CD4-positive, alpha-beta T cell treated with Interferon alpha-2 for 1 hour (primary cell): Measurements from ENCODE around the gene JCHAIN.

Experiments
- DNase-seq, 2 donors: peaks; one replicate each; pipeline ENCODE4 v3.0.0-alpha.2; 2020 to 2022

Gene JCHAIN

DNA sequence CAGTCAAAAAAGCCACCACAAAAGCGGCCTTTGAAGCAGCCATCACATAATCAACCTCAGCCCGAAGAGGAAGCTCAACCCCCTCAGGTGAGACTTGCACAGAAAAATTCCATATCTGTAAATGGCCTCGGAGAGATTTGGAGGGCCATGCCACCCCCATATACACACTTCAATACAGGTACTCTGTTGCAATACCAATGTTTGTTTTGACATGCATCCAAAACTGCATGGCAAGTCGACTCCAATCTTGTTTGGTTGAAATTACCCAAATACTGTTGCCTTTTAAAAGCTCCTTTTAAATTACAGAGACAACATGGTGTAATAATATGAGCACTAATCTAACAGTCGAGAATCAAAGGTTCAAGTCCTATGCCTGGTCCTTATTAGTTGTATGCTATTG is 31.8 kb downstream of the JCHAIN start:
- DNase-seq, result no peak

DNA sequence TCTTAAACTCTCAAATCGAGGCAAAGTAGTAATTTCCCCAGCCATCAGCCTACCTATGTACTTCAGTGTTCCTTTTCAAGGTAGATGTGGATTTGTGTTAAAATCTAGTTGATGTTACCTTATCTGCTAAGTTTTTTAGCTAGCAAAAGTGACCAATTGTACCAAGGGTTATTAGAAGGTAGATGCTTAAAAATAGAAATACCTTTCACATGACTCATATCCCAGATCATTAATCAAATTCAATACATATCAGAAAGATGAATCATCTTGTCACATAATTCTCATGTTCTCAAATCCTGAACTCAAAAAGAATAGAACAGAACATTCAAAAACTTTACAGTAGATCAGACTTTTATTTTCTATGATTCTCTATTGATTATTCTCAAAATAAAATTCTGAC is 34.3 kb downstream of the JCHAIN start:
- no peak for DNase-seq

DNA sequence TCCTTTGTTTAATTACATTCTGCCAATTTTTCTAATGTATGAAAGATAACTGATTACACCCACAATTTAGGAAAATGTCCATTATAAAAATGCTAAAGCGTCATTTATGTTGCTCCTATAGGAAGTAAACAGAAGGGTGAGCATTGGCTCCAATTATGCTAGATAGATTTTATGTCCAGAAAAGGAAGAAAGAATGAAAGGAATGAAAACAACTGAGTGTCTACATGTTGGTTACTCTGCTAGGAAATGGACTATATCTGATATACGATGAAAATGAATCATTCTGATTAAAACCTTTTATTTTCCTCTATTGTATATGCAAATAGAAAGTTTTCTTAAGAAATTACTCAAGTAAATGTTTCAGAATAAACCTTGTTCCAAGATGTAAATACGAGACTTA is 36.1 kb downstream of the JCHAIN start:
- DNase-seq, result no peak

DNA sequence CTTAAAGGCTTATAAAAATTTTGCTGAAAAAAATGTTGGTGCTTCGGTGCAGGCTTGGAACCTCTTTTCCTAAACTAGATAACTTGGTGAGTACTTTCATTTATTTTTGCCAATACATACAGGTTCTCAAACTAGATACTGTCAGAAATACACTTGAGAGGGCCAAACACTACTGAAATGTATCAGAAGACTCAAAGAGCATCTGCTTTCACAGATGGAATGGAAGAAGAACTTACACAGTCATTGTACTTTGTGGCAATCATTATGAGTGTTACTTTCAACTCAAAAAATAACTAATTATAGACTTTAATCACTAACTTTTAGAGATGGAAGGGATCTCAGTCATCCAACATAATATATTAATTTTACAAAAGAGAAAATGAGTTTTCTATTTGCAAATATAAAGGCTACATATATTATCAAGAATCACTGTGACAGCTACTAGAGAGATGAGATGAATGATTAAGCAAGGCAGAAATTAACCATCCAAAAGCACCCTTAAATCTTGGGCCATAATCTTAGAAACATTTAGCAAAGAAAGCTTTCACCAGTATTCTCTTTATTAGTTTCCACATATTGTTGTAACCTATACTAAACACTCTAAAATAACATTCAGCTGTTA is 36.7 kb downstream of the JCHAIN start:
- DNase-seq, result no peak

DNA sequence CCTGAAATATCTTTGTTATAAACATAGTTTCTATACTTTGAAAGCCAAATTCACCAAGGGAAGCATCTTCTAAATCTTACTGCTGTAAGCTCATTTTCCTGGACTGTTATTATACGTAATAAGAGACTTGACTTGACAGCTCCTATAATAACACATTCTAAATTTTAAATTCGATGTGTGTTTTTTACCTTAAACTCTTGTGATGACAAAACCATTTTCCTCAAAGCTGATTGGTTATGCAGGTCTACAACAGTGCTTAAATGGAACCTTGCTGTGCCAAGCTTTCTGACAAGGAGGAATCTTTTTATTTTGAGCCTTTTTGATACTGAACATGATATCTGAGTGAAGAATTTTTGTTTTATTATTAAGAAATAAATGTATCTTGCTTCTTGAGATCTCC is 37.9 kb downstream of the JCHAIN start, which contains the start of gene ENAM:
TSS of gene ENAM (plus strand) at position 301 of the 400 bp plus-strand sequence. CDS start 757 bp downstream, outside the sequence.
- DNase-seq, result no peak

DNA sequence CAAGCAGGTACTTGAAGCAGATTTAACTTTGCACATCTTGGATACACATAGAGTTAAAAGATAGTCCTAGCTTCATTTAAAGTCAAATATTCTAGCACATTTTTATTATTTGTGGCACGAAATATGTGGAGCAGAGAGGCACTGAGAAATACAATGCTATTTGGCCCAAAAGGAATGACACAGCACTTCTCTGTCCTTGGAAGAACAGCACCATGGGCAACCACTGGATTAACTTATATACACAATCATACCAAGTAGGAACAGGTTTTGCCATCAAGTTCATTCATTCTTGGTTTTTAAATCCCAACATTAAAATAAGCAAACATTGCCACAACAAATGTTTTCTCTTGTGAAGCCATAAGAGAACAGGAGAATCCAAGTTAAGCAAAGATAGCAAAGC is 38.7 kb downstream of the JCHAIN start:
- DNase-seq, result no peak

DNA sequence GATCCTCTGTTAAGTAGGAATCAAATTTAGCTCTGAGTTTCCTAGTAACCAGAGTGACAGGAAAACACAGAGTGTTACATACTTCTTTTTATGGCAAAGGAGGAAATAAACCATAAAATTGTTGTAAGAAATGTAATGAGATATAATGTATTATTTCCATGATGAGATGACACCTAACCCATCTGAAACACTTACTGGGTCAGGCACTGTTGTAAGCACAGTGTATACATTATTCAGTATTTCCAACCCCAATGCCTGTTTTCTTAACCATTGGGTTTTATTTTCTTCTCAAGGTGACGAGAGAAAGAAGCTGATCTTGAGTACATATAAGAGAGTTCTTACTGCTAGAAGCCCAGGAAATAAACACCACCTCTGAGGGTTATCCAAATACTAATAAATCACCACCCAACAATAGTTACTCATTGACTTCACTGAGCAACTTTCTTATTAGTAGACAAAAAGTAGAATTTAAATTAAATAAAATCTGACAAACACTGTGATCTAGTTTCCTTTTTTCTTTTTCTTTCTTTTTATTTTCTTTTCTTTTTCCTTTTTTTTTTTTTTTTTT is 42.0 kb downstream of the JCHAIN start:
- DNase-seq, result no peak

DNA sequence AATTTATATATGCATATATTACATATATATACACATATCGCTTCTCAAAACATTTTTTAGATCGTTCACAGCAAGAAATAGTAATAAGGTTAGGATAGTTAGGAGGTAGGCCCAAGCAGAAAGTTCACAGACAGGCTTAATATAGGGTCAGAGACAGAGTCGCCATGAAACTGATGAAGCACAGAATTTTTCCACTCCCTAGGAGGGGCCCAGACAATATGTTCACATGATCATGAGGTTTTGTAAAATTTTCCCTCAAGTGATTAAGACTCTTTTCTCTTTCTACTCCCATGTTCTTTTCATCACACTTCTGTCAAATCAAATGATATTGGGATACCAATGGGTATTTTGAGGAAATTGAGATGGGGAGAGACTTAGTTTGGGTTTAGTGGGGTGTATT is 43.0 kb downstream of the JCHAIN start:
- DNase-seq, result no peak

DNA sequence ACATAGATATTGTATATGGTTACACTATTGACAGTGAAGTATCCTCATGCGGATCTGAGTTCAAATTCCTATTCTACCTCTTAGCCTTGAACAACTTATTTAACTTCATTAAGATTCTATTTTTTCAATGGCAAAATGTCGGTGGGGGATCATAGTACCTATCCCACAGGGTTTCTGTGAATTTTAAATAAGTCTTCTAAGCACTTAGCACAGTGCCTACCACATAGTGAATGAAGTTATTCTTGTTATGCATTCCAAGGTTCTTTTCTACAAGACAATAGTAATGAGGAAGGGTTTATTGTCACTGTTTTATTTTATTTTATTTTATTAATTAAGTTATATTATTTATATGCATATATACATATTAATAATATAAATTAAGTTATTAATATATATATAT is 46.5 kb downstream of the JCHAIN start:
- DNase-seq, result no peak

DNA sequence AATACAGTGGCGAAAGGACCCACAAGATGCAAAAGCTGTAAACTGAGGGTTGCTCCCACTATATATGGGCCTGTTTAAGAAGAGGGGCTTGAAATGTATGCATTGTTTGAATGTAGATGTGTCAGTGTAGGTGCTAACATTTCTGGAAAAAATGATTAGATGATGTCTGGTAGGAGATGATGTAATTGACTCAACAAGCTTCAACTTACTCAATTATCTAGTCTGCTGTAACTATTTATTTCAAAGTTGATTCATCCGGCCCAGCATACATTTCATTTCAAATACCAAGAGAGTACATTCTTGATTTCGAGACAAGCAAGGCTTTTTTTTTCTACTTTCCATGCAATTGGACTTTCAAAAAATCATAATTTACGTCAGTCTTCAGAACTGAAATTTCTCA is 47.0 kb downstream of the JCHAIN start:
- DNase-seq, result no peak

DNA sequence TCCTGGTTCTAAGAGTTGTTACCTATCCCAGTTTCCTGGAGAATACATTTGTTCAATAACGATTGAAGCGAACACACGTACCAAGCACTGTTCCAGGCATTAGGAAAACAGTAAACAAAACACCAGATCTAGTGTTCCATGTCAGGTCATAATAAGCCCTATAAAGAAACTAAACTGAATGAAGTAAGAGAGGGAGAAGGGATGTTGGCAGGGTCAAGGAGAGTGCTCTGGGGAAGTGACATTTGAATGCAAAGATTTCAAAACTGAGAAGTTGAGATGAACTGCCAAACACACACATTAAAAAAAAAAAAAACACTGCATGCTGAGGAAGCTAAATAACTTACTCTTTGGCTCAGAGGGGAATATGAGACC is 52.1 kb downstream of the JCHAIN start:
- DNase-seq, result no peak

DNA sequence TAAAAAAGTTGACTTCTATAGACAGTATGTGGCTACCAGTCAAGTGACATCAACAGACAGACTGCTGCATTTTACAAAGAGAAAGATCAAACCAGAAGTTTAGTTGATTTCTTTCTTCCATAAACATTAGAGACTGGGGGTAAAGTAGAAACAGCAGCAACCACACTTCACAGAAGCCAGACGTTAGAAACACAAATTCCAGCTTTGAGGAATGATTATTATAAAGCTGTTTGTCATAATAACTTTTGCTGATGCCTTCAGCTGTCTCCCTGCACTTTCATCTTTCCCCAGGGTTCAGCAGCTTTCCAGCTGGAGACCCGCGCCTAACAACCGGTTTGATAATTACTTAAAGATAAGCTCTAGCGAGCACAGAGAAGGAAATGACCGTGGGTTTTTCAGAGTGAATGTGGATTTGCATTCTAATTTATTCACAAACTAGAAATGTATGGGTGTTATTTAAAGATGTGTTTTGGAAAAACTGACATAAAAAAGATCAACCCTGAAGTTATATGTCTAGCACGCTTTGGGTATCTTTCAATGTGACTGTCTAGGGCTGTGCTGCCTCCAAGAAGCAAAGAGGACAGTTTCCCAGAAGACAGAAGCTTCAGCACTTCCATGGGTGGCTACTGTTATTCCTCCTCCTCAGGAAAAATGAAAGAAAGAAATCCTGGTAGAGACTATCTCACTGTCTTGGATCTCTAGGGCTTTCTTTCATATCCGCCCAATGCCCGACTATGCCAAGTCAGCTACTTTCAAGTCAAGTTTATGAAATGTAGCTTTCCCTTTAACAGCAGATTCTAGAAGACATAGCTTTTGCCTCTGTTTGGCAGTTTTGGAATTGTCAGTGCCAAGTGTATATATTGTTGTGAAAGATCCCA is 52.8 kb downstream of the JCHAIN start:
- DNase-seq, result no peak

DNA sequence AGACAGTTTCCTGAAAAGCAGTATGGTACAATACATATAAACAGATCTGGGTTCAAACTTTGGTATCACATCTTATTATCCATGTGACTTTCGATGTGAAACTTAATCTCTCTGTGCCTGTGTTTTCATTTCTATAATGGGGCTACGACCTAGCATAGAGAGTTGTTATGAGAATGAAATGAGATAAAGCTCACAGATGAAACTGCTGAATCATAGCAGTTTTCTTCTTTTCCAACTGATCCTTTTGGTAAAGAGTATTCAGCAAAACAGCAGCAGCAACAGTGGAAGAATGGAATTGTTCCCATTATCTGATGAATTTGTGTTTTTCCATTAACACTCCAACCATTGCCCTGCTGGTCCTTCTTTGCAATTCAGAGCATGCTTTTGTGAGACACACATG is 58.0 kb downstream of the JCHAIN start:
- no peak for DNase-seq

DNA sequence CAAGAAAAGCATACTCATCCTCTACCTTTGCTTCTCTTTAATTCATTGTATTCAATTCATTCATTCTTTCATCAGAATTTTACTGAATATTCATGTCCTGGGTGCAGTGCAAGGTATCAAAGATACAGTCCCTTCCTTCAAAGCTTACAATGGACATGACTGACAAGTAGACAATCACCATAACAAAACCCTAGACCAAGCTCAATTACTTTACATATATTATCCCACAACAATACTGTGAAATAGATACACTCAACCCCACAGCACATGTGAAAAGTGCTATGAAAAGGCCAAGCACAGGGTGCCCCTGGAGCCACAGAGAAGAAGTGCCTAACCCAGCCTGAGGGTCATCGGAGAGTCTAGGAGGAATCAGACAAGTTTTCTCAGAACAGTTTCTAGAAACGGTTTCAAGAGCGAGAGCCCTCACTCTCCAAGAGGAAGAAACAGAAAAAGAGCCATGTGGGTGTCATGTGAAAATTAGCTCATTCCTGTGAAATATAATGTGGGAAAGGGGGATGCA is 58.9 kb downstream of the JCHAIN start:
- DNase-seq, result no peak

DNA sequence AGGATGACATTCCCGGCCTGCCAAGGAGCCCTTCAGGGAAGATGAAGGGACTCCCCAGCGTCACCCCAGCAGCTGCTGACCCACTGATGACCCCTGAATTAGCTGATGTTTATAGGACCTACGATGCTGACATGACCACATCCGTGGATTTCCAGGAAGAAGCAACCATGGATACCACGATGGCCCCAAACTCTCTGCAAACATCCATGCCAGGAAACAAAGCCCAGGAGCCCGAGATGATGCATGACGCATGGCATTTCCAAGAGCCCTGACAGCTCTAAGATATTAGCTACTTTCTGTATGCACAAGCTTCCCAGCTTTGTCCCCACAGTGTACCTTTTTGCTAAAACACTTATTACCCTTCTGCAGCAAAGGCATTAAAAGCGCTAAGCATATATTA is 59.8 kb downstream of the JCHAIN start:
- DNase-seq, result no peak
